ENCODE results near the gene GMDS. TPM values are rescaled to one million over a fixed set of nuclear protein-coding genes. Genes with fewer than 3 reads are reported as not detected.

GMDS gene
- total RNA-seq, 1 donor from 2014 or later = 105 TPM

DNA sequence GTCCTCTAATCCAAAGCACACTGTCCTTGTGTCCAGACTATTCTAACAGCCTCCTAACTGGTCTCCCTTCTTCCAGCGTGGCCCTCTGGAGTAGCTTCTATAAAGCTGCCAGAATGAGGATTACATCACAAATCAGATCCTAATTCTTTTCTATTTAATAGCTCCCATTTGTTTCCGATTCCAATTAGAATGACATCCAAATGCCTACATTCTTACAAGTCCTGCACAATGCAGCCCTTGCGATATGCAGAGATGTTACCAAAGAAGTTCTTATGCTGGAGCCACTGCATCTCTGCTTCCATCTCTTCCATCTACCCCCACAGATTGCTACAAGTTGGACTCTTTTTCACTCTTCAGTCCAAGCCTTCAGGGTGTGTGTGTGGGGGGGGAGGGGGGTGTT lies 40.0 kb downstream of the GMDS start:
- DNase-seq (ENCODE audit: low spot score) = no peak

DNA sequence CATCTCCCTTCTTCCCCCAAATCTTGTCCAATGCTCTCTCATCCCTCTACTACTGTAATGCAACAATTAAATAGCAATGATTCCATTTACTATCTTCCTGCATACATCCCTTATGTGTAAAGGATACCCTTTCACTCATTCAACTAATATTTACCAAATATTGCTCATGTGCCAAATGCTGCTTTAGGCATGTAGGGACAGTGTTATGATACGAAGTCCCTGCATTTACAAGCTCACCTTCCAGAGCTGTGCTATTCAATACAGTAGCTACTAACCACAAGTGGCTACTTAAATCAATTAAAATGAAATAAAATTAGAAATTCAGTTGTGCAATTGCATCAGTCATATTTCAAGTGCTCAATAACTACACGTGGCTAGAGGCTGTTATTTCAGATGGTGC lies 41.1 kb downstream of the GMDS start:
- no peak for DNase-seq (ENCODE audit: low spot score)

DNA sequence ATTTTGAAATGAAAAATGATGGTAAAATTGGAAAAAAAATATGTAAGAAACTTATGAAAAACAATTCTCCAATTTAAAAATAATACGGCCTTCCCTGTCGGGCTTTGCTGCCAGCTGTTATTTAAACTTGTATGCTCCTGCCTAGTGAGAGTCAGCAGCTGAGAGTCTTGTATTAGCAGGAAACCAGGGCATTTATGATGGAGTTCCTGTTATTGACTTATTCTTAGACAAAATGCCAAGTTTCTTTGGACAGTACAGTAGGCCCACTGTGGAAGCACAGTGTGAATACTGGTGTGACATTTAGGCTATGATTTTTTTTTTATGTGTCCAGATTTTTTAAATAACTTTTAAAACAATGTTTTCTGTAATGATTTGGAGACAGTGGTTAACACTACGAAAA lies 42.1 kb downstream of the GMDS start:
- no peak for DNase-seq (ENCODE audit: low spot score)

DNA sequence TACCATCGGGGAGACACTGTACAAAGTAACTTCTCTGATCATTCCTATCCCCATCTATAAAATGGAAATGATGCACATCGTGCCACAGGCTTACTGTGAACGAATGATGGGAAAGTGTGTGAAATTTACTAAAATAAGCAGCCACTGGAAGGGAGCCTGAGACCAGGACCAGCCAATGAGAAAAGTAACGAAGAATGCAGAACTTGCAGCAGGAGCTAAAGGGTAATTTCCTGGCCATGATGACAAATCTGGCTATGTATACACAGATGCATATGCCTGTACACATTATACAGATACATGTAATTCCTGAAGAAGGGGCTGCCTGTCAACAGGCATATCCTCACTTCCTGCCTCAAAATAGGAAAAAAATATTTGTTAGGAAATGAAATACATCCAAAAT lies 47.4 kb downstream of the GMDS start:
- DNase-seq (ENCODE audit: low spot score) = no peak

DNA sequence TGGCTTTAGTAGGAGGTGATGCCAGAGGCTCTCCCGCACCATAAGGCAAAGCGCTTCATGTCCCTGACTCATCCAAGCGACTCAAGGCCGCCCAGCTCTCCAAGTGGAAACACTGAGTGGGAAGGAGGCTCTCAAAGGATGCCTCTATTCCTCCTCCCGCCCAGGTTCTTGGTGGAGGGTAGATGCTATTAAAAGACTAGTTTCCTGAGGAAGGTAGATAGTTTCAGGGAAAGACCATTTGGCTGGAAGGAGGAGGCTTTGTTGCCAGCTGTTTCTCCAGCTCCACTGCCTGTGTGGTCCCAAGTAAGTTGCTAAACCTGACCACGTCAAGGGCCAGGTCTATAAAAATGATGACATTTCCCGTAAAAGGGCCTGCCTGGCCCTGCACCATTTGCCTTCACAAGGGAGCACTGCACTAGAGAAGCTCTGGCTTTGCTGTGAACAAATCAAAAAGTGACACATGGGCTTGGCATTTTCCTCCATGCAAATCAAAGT lies 48.2 kb downstream of the GMDS start:
- no peak for DNase-seq (ENCODE audit: low spot score)

GRCh38 chr6:2196079-2196679 lies 49.2 kb downstream of the GMDS start:
- DNase-seq (ENCODE audit: low spot score) = peak; percentile 33

- no peak for DNase-seq (ENCODE audit: low spot score)
Measured at GRCh38 chr6:2194643-2195042, 50.8 kb downstream of the GMDS start.

- no peak for DNase-seq (ENCODE audit: low spot score)
Measured at GRCh38 chr6:2193931-2194330, 51.5 kb downstream of the GMDS start.

DNA sequence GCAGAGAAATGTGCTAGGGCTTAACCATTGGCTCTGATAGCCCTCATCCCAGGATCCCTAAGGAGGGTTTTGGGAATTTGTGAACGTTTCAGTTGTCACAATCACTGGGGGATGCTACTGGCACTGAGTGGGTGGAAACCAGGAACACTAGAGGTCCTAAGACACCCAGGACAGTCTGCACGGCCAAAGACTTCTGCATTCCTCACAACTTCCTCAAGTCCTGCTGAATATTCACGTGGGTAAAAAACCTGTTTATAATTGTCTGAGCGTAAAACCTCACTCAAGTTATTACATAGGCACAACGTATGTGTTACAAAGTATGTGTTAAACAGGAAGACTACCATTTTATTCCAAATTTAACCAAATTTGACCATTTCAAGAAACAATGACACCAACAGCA lies 52.4 kb downstream of the GMDS start:
- no peak for DNase-seq (ENCODE audit: low spot score)

DNA sequence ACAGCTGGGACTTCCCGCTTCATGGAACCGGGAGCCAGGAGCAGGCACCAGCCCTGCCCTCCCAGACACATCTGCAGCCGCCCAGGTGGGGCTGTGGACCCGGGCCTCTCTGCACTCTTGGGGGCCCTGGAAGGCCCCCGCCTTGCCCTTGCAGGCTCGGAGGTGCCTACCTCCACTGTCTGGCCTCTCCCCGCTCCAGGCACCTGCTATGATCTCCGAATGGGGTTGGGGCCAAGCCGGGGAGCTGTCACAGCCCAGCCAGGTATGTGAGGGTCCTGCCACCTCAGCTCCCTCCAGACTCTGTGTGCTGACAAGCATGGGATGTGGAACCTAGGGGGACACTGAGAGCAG lies 54.0 kb downstream of the GMDS start:
- no peak for DNase-seq (ENCODE audit: low spot score)

DNA sequence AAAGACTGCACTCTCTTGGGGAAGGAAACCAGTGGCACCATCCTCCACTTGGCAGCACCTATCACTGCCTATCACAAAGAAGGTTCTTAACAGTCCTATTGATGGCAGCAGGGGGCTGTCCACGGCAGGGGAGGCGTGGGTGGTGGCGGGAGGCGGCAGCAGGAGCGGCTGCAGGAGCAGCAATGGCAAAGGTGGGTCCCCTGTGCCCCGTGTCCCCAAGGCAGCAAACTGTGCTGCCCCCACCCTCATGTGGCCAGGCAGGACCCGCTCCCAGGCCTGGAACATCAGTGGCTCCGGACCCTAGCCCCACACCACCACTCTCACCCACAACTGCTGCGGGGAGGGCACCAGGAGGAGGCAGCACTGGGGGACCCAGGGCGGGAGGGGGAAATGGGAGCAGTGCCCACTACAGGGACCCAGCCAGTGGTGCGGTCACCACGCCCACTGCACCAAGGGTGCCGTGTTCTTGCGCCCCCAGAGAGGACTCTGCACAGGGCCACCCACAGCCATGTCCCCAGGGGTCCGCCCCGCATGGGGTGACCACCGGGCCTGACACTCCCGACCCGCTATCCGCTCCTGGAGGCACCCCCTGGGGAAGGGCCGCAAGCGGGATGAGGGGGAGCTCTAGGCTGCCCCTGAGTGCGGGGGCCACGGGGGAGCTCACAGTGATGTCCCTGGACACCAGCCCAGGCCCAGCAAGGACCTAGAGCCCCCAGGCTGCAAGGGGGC lies 54.6 kb downstream of the GMDS start:
- no peak for DNase-seq (ENCODE audit: low spot score)

- DNase-seq (ENCODE audit: low spot score) = no peak
Measured at GRCh38 chr6:2188856-2189384, 56.5 kb downstream of the GMDS start.

GRCh38 chr6:2188397-2188796 lies 57.0 kb downstream of the GMDS start:
- no peak for DNase-seq (ENCODE audit: low spot score)

DNA sequence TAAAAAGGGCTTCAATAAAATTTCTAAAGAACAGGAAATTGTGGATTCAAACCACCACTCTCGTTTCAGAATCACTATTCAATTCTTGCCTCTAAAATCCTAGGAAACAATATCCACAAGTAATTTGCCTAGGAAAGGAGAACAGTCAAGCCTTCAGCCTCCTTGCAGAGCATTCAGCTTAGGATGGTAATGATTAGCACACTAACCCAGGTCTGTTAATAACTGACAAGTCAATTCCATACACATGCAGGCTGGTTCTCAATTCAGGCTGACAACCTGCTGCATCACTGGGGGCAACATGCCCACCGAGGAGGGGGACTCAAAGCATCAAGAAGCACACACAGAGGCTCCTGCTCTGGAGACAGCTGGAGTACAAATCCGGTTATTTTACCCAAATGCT lies 57.6 kb downstream of the GMDS start:
- DNase-seq (ENCODE audit: low spot score) = no peak

GRCh38 chr6:2186516-2186915 lies 58.9 kb downstream of the GMDS start:
- no peak for DNase-seq (ENCODE audit: low spot score)

- DNase-seq (ENCODE audit: low spot score) = no peak
Measured at GRCh38 chr6:2185466-2185865, 59.9 kb downstream of the GMDS start.

DNA sequence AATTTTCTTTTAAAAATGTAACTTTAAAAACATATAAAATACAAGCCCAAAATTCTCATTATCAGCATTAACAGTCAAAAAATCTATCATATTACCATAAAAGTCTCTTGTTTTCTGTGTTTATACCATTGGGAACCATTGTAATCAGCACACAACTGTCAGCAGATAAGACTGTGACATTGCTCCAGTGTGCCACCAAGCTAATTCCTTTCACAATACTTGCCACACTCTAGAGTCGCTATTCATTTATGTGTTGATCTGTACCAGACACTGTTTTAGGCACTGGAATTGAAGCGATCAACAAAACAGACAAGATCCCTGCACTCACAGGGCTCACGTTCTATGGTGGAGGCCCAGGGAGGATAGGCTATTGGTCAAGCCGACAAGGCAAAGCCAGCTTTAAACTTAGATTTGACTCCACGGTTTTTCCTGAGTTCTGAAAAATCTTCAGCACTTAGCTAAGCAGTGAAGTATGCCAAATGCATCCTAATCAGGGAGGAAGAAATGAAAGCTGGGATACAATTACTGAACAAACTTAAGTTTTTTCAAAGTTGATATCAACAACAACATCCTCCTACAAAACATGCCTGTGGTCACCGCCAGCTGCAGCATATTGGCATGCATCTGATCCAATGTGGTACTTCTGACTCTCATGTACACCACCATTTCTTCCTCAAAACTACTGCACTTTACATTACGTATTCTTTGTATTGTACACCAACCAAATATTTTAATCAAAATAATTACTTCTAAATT lies 60.5 kb downstream of the GMDS start:
- no peak for DNase-seq (ENCODE audit: low spot score)

GRCh38 chr6:2183752-2184151 lies 61.7 kb downstream of the GMDS start:
- DNase-seq (ENCODE audit: low spot score) = no peak

DNA sequence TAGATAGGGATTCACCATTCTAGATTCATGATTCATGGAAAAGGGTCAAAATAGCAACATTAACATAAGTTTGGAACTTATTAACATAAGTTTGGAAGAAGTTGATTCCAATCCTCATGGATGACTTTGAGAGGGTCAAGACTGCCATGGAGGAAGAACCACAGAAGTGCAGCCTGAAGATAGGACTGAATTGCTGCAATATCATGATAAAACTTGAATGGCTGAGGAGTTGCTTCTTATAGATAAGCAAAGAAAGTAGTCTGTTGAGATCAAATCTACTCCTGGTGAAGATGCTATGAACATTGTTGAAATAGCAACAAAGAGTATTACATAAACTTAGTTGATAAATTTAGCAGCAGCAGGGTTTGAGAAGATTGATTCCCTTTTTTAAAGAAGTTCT lies 62.2 kb downstream of the GMDS start:
- DNase-seq (ENCODE audit: low spot score) = no peak

DNA sequence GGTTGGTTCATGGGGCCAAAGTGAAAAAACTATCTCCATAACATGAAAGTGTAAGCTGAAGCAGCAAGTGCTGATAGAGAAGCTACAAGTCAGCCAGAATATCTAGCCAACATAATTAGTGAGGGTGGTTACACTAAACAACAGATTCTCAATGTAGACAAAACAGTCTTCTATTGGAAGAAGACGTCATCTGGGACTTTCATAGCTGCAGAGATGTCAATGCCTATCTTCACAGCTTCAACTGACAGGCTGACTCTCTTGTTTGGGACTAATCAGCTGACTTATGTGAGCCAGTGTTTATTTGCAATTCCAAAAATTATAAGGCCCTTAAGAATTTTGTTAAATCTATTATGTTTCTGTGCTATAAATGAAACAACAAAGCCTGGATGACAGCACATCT lies 63.2 kb downstream of the GMDS start:
- no peak for DNase-seq (ENCODE audit: low spot score)

GRCh38 chr6:2181567-2181966 lies 63.8 kb downstream of the GMDS start:
- no peak for DNase-seq (ENCODE audit: low spot score)

DNA sequence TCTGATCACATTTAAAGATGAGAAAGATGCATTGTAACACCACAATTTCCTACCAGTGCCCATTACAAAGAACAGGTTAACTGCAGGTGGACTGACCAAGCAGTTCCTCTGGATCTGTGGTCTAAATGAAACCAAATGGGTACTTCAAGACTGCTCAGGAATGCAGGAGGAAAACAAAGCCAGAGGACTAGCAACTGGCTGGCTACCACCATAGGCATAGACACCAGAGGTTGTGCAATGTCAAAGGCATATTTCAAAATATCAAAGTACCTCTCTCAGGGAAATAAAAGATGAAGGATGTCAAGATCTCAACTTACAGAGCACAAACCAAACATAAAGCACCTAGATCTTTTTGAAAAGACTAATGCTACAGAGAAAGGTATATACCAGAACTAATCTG lies 65.5 kb downstream of the GMDS start:
- DNase-seq (ENCODE audit: low spot score) = no peak

- DNase-seq (ENCODE audit: low spot score) = no peak
Measured at GRCh38 chr6:2179241-2179640, 66.2 kb downstream of the GMDS start.
